Keratinocyte (primary cell): ENCODE measurements around the gene INPP4B. TPM values are rescaled to one million over a fixed set of nuclear protein-coding genes. Genes with fewer than 3 reads are reported as not detected.

Experiments used
- DNase-seq: peaks from one replicate; pipeline ENCODE4 v3.0.0-alpha.2; 2011; ENCODE audit warnings: low read depth, missing footprints, low spot score
- FAIRE-seq: peaks from 2 replicates; lab custom pipeline; 2011; peaks lifted over from hg19 to GRCh38; lab: Jason Lieb, UNC
- H2AFZ ChIP-seq: 2 replicates; pipeline ENCODE4 v1.6.0; 2012; ENCODE audit warnings: low read length, control low read depth, inconsistent platforms; ENCODE audit not compliant: control insufficient read depth
- H3K27ac ChIP-seq: 2 replicates; pipeline ENCODE4 v1.5.1; 2011; ENCODE audit warnings: low read length; ENCODE audit not compliant: control insufficient read depth, insufficient read depth
- H3K27me3 ChIP-seq: 3 replicates; pipeline ENCODE4 v1.6.0; 2011; ENCODE audit warnings: low read length; ENCODE audit not compliant: control insufficient read depth, insufficient read depth; ENCODE audit errors: extremely low read depth
- H3K36me3 ChIP-seq, 2 experiments: 2 replicates in 1 of 2; 3 replicates in 1 of 2; pipeline ENCODE4 v1.5.1; 2011; ENCODE audit warnings: low read length in 2 of 2, mild to moderate bottlenecking in 1 of 2; ENCODE audit not compliant: control insufficient read depth in 2 of 2, insufficient read depth in 2 of 2; ENCODE audit errors: extremely low read depth in 1 of 2
- H3K4me1 ChIP-seq: 3 replicates; pipeline ENCODE4 v1.5.1; 2011; ENCODE audit warnings: low read length; ENCODE audit not compliant: control insufficient read depth, insufficient read depth; ENCODE audit errors: extremely low read depth
- H3K4me2 ChIP-seq: 3 replicates; pipeline ENCODE4 v1.6.0; 2011; ENCODE audit warnings: low read depth, low read length; ENCODE audit not compliant: control insufficient read depth, insufficient read depth; ENCODE audit errors: extremely low read depth
- H3K4me3 ChIP-seq, 3 experiments: fragments of 200-600 bp in 1 of 3; sonication (generic) in 1 of 3; 2 replicates in 2 of 3; 3 replicates in 1 of 3; pipeline ENCODE4 v1.5.1; 2011 to 2016; ENCODE audit warnings: low read length in 3 of 3, mild to moderate bottlenecking in 3 of 3, control low read depth in 2 of 3, inconsistent platforms in 1 of 3, low read depth in 1 of 3, mixed read lengths in 1 of 3, mixed run types in 1 of 3, moderate library complexity in 1 of 3; ENCODE audit not compliant: control insufficient read depth in 2 of 3, insufficient read depth in 2 of 3; ENCODE audit errors: extremely low read depth in 1 of 3
- H3K79me2 ChIP-seq: 2 replicates; pipeline ENCODE4 v1.6.0; 2012; ENCODE audit warnings: low read length; ENCODE audit not compliant: control insufficient read depth, insufficient read depth
- H3K9ac ChIP-seq: 3 replicates; pipeline ENCODE4 v1.6.0; 2011; ENCODE audit warnings: low read length; ENCODE audit not compliant: control insufficient read depth, insufficient read depth; ENCODE audit errors: extremely low read depth
- H3K9me1 ChIP-seq: 3 replicates; pipeline ENCODE4 v1.6.0; 2011; ENCODE audit warnings: low read length; ENCODE audit not compliant: control insufficient read depth, insufficient read depth; ENCODE audit errors: extremely low read depth
- H3K9me3 ChIP-seq: 2 replicates; pipeline ENCODE4 v1.5.1; 2012; ENCODE audit warnings: low read depth, low read length; ENCODE audit not compliant: control insufficient read depth
- H4K20me1 ChIP-seq: 3 replicates; pipeline ENCODE4 v1.6.0; 2011; ENCODE audit warnings: low read length; ENCODE audit not compliant: control insufficient read depth, insufficient read depth; ENCODE audit errors: extremely low read depth
- EZH2 ChIP-seq: IDR thresholded peaks from one replicate; pipeline ENCODE4 v1.6.1; 2012; ENCODE audit warnings: inconsistent platforms, mild to moderate bottlenecking, low read length, moderate library complexity
- dilution Hi-C: fragments of 300-500 bp; cut with MboI; formaldehyde crosslinking; loops from one replicate; pipeline ENCODE4 v1.7.0; 2020; ENCODE audit warnings: low sequenced_read_pairs; ENCODE audit not compliant: extremely low pct_ligation_motif_present
- polyA plus RNA-seq, 5 experiments: library from polyadenylated mRNA; depleted of rRNA in 3 of 5; stranded (reverse) in 3 of 5; stranded (forward) in 1 of 5; unstranded in 1 of 5; fragments of >200 nt; gene quantifications; 1 replicate in 1 of 5; 2 replicates in 3 of 5; 3 replicates in 1 of 5; pipeline versions ENCODE4 v1.2.1 to v1.2.3, GENCODE V29; 2011 to 2012; ENCODE audit warnings: missing spikeins in 2 of 5, low read depth in 1 of 5, low replicate concordance in 1 of 5
- TF ChIP-seq, protein P1 (sequence below), 3 experiments: IDR thresholded peaks in 1 of 3; conservative IDR thresholded peaks in 1 of 3; optimal IDR thresholded peaks in 1 of 3; 2 replicates in 2 of 3; 3 replicates in 1 of 3; pipeline versions ENCODE3 to v1.5.1; 2011; ENCODE audit warnings: low read length in 3 of 3, mild to moderate bottlenecking in 3 of 3, moderate library complexity in 2 of 3, control low read depth in 1 of 3, inconsistent platforms in 1 of 3; ENCODE audit not compliant: insufficient read depth in 2 of 3; ENCODE audit errors: extremely low read depth in 1 of 3

Gene INPP4B
- polyA plus RNA-seq, 1 donor (not counting 4 experiments of a cell fraction or from before 2014, with no cell fraction given), result 50.2 TPM

DNA sequence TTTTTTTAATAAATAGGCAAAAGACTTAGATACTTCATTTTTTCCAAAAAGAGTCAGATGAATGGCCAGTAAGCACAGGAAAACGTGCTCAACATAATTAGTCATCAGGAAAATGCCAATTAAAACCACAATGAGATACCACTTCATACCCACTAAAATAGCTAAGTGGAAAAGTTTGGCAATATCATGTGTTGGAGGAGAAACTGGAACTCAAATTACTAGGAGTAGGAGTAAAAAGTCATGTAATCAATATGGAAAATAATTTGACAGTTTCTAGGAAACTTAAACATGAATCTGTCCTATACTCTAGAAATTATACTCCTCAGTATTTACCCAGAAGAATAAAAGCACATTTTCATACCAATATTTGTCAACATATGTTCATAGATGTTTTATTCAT lies 449.8 kb downstream of the INPP4B start:
- DNase-seq, result no peak
- Histone ChIP-seq H4K20me1 (no peaks in the 10 kb centered on the region), H3K27me3 (no peaks in the 10 kb centered on the region), H3K9me3 (no peaks in the 10 kb centered on the region), H3K4me1 (peaks cover 28% of the 10 kb centered on the region), H3K27ac (peak overlapping the region; percentile 48), H3K4me3 (no peak overlapping the region), H3K36me3 (peaks cover 1 to 14% of the 10 kb centered on the region in 2 experiments), H3K4me2 (peak overlapping the region; percentile 49), H3K9ac (no peak overlapping the region), H3K79me2 (peaks cover 96% of the 10 kb centered on the region), H2AFZ (no peak overlapping the region), H3K9me1 (no peaks in the 10 kb centered on the region)
- no peak for TF ChIP-seq EZH2
- TF ChIP-seq, protein P1, sequence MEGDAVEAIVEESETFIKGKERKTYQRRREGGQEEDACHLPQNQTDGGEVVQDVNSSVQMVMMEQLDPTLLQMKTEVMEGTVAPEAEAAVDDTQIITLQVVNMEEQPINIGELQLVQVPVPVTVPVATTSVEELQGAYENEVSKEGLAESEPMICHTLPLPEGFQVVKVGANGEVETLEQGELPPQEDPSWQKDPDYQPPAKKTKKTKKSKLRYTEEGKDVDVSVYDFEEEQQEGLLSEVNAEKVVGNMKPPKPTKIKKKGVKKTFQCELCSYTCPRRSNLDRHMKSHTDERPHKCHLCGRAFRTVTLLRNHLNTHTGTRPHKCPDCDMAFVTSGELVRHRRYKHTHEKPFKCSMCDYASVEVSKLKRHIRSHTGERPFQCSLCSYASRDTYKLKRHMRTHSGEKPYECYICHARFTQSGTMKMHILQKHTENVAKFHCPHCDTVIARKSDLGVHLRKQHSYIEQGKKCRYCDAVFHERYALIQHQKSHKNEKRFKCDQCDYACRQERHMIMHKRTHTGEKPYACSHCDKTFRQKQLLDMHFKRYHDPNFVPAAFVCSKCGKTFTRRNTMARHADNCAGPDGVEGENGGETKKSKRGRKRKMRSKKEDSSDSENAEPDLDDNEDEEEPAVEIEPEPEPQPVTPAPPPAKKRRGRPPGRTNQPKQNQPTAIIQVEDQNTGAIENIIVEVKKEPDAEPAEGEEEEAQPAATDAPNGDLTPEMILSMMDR (optimal IDR thresholded peaks at IDR 0.05 in 1 of 3, IDR thresholded peaks at IDR 0.05 in 1 of 3, conservative IDR thresholded peaks at IDR 0.05 in 1 of 3; ENCODE audit: extremely low read depth in 1 of 3, insufficient read depth in 2 of 3, low read length in 3 of 3), result no peak
- FAIRE-seq, result peak; percentile 65
- dilution Hi-C loops, result loop anchor here (25.0 kb wide), 1 partner anchor 166 kb away; no protein-coding TSS in a partner anchor

DNA sequence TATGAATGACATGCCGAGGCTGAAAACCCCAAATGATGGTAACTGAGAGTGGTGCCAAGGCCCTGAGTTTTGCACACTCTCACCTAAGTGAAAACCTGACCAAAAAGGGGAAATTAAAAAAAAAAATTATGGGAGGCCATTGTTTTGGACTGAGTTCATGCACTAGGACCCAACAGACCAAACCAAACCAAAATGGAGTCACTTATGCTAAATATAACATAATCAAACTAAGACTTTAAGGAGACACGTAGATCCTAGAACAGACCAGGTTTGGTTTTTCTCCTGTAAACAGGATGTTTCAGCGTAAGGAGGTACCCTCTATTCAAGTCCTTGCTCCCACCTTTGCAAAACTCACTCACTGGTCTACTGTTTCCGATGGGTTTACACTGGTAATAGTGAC lies 453.0 kb downstream of the INPP4B start:
- Histone ChIP-seq H3K79me2 (peaks cover 99% of the 10 kb centered on the region), H3K36me3 (peaks cover 0 to 7% of the 10 kb centered on the region in 2 experiments), H3K4me3 (no peak overlapping the region), H3K27ac (no peak overlapping the region), H4K20me1 (no peaks in the 10 kb centered on the region), H2AFZ (no peak overlapping the region), H3K9me1 (no peaks in the 10 kb centered on the region), H3K4me1 (peaks cover 18% of the 10 kb centered on the region), H3K9me3 (no peaks in the 10 kb centered on the region), H3K9ac (no peak overlapping the region), H3K27me3 (no peaks in the 10 kb centered on the region), H3K4me2 (no peak overlapping the region)
- no peak for FAIRE-seq
- DNase-seq, result no peak
- dilution Hi-C loops, result loop anchor here (25.0 kb wide), 1 partner anchor 169 kb away; no protein-coding TSS in a partner anchor
- TF ChIP-seq EZH2, result no peak
- TF ChIP-seq, protein P1 (optimal IDR thresholded peaks at IDR 0.05 in 1 of 3, IDR thresholded peaks at IDR 0.05 in 1 of 3, conservative IDR thresholded peaks at IDR 0.05 in 1 of 3; ENCODE audit: extremely low read depth in 1 of 3, insufficient read depth in 2 of 3, low read length in 3 of 3), result no peak
